GM12878 (cell line): Measurements from ENCODE around the gene GAL. TPM values are rescaled to one million over a fixed set of nuclear protein-coding genes. Genes with fewer than 3 reads are reported as not detected.

ENCODE experiments used
- ATAC-seq: fragments of 200-7000 bp; cut with Tn5 transposase; 3 replicates; pipeline ENCODE4 v1.9.1; 2020; ENCODE audit warnings: mild to moderate bottlenecking, moderate library complexity
- BruUV-seq: library from RNA; stranded (reverse); fragments of 400-500 nt; replicated peaks from 2 replicates; lab custom pipeline; 2021; lab: Mats Ljungman, UMichigan
- CTCF ChIA-PET: fragments of 300-600 bp; sonication (Branson Sonifier 250); formaldehyde crosslinking; extraction: SDS; loops from one replicate; lab custom pipeline; 2021; ENCODE audit warnings: inconsistent platforms; lab: Yijun Ruan, JAX
- POLR2A ChIA-PET: fragments of 350-600 bp; formaldehyde crosslinking; extraction: SDS; loops from one replicate; lab custom pipeline; 2021; ENCODE audit warnings: inconsistent platforms; lab: Charles Lee
- RAD21 ChIA-PET: fragments of 300-600 bp; sonication (Branson Sonifier 250); formaldehyde crosslinking; loops from one replicate; lab custom pipeline; 2023; ENCODE audit warnings: antibody characterized with exemption; ENCODE audit not compliant: unreplicated experiment; lab: Charles Lee
- SMC1A ChIA-PET: fragments of 300-600 bp; sonication (Branson Sonifier 250); formaldehyde crosslinking; loops from one replicate; lab custom pipeline; 2023; ENCODE audit not compliant: unreplicated experiment, uncharacterized antibody; lab: Charles Lee
- DNase-seq: peaks from one replicate; pipeline ENCODE4 v3.0.0-alpha.2; 2011; ENCODE audit warnings: low read depth, low spot score
- FAIRE-seq: peaks from 3 replicates; lab custom pipeline; 2011; peaks lifted over from hg19 to GRCh38; lab: Jason Lieb, UNC
- H2AFZ ChIP-seq: 2 replicates; pipeline ENCODE4 v1.6.0; 2011; ENCODE audit warnings: low read depth, low read length, control low read depth; ENCODE audit not compliant: control insufficient read depth
- H3K27ac ChIP-seq: 2 replicates; pipeline ENCODE4 v1.5.1; 2011; ENCODE audit warnings: control low read depth; ENCODE audit not compliant: control insufficient read depth, insufficient read depth
- H3K27me3 ChIP-seq, 2 experiments: replicated peaks in 1 of 2; 2 replicates each; pipeline versions ENCODE4 v1.6.0 to v1.6.1; 2011; ENCODE audit warnings: low read length in 1 of 2; ENCODE audit not compliant: control insufficient read depth in 2 of 2, insufficient read depth in 2 of 2
- H3K36me3 ChIP-seq, 2 experiments: 2 replicates each; pipeline ENCODE4 v1.5.1; 2011; ENCODE audit warnings: low read length in 1 of 2; ENCODE audit not compliant: control insufficient read depth in 2 of 2, insufficient read depth in 2 of 2
- H3K4me1 ChIP-seq: 2 replicates; pipeline ENCODE4 v1.6.1; 2011; ENCODE audit warnings: mild to moderate bottlenecking, low read length, moderate library complexity, mixed read lengths; ENCODE audit not compliant: control insufficient read depth, insufficient read depth
- H3K4me2 ChIP-seq: 2 replicates; pipeline ENCODE4 v1.6.0; 2011; ENCODE audit warnings: control low read depth; ENCODE audit not compliant: control insufficient read depth, insufficient read depth
- H3K4me3 ChIP-seq: fragments of 200-600 bp; sonication (generic); 2 replicates; pipeline ENCODE4 v1.5.1; 2016
- H3K79me2 ChIP-seq: 2 replicates; pipeline ENCODE4 v1.6.0; 2011; ENCODE audit warnings: low read length; ENCODE audit not compliant: control insufficient read depth, insufficient read depth
- H3K9ac ChIP-seq: 2 replicates; pipeline ENCODE4 v1.8.0; 2011; ENCODE audit warnings: low read length, control low read depth, mixed read lengths; ENCODE audit not compliant: control insufficient read depth, insufficient read depth
- H3K9me3 ChIP-seq: replicated peaks from 3 replicates; pipeline ENCODE4 v1.5.1; 2011; ENCODE audit warnings: mild to moderate bottlenecking, low read length; ENCODE audit not compliant: control insufficient read depth, insufficient read depth
- H4K20me1 ChIP-seq: 2 replicates; pipeline ENCODE4 v1.6.0; 2011; ENCODE audit not compliant: control insufficient read depth, insufficient read depth
- CBFB ChIP-seq: IDR thresholded peaks from 2 replicates; pipeline ENCODE4 v1.6.1; 2016; ENCODE audit warnings: antibody characterized with exemption, low read depth
- DPF2 ChIP-seq: fragments of 450-650 bp; IDR thresholded peaks from 2 replicates; pipeline ENCODE4 v1.6.1; 2017; ENCODE audit warnings: mild to moderate bottlenecking
- FOXK2 ChIP-seq: fragments of 450-650 bp; IDR thresholded peaks from 2 replicates; pipeline ENCODE4 v1.6.1; 2017; ENCODE audit warnings: mild to moderate bottlenecking, moderate library complexity
- KDM1A ChIP-seq: fragments of 200-600 bp; sonication (generic); IDR thresholded peaks from 2 replicates; pipeline ENCODE4 v1.6.1; 2016; ENCODE audit warnings: borderline replicate concordance
- MEF2B ChIP-seq: fragments of 450-650 bp; IDR thresholded peaks from 2 replicates; pipeline ENCODE4 v1.6.1; 2018; ENCODE audit warnings: mild to moderate bottlenecking, moderate library complexity; ENCODE audit not compliant: partially characterized antibody, poor library complexity, severe bottlenecking
- NBN ChIP-seq: fragments of 450-650 bp; IDR thresholded peaks from 2 replicates; pipeline ENCODE4 v1.6.1; 2016
- NFXL1 ChIP-seq: fragments of 450-650 bp; IDR thresholded peaks from 2 replicates; pipeline ENCODE4 v1.6.1; 2017; ENCODE audit warnings: antibody characterized with exemption, mild to moderate bottlenecking, borderline replicate concordance
- PAX5 ChIP-seq: IDR thresholded peaks from 2 replicates; pipeline ENCODE4 v1.6.1; 2011; ENCODE audit warnings: low read depth, low read length, borderline replicate concordance
- POLR2AphosphoS5 ChIP-seq: IDR thresholded peaks from 2 replicates; pipeline ENCODE4 v1.6.1; 2011; ENCODE audit warnings: mild to moderate bottlenecking, low read length, inconsistent platforms
- POU2F2 ChIP-seq: IDR thresholded peaks from 3 replicates; pipeline ENCODE4 v1.6.1; 2011; ENCODE audit warnings: low read depth, mild to moderate bottlenecking, low read length, borderline replicate concordance
- RELA ChIP-seq: fragments of 450-650 bp; IDR thresholded peaks from 2 replicates; pipeline ENCODE4 v1.8.0; 2014; ENCODE audit warnings: borderline replicate concordance; ENCODE audit not compliant: partially characterized antibody
- SIX5 ChIP-seq: IDR thresholded peaks from 2 replicates; pipeline ENCODE4 v1.6.1; 2011; ENCODE audit warnings: mild to moderate bottlenecking, low read depth, low read length, moderate library complexity; ENCODE audit not compliant: severe bottlenecking
- YBX1 ChIP-seq: fragments of 450-650 bp; IDR thresholded peaks from 2 replicates; pipeline ENCODE4 v1.6.1; 2016; ENCODE audit warnings: antibody characterized with exemption
- WGBS: methylation state at CpG from one replicate; pipeline ENCODE4 v1.1.6; 2016; ENCODE audit warnings: low lambda C conversion rate; ENCODE audit not compliant: insufficient replicate concordance, insufficient coverage; ENCODE audit errors: missing lambda C conversion rate; 5-methylcytosine and 5-hydroxymethylcytosine counted together
- in situ Hi-C: fragments of 300-500 bp; cut with MboI; formaldehyde crosslinking; loops from 9 replicates; pipeline ENCODE4 v1.14.3; 2018; ENCODE audit warnings: mixed read lengths
- intact Hi-C: fragments of 100-400 bp; cut with micrococcal nuclease; formaldehyde crosslinking; loops from one replicate; pipeline ENCODE4 v1.14.2; 2022; ENCODE audit not compliant: unreplicated experiment
- polyA plus RNA-seq, 11 experiments: library from polyadenylated mRNA; depleted of rRNA in 4 of 11; unstranded in 6 of 11; stranded (reverse) in 5 of 11; fragments of >200 nt; fragmentation: Nextera tagmentation in 4 of 11; fragmentation: Illumina TruSeq in 1 of 11; extraction: Ambion mirVana in 4 of 11; extraction: Trizol in 1 of 11; gene quantifications; 1 replicate in 1 of 11; 2 replicates in 10 of 11; pipeline versions ENCODE4 v1.2.1 to v1.2.3, GENCODE V29; 2011 to 2016; ENCODE audit warnings: inconsistent platforms in 2 of 11, missing spikeins in 2 of 11, low read depth in 1 of 11
- total RNA-seq, 4 experiments: library from RNA; depleted of rRNA in 3 of 4; stranded (reverse); fragments of >200 nt in 3 of 4; fragmentation: Illumina TruSeq in 1 of 4; extraction: Trizol in 1 of 4; gene quantifications; 2 replicates each; pipeline versions ENCODE4 v1.2.1 to v1.2.3, GENCODE V29; 2013 to 2021
- TF ChIP-seq, protein P1 (sequence below): fragments of 450-650 bp; formaldehyde crosslinking; IDR thresholded peaks from 2 replicates; pipeline ENCODE4 v1.5.0; 2022; ENCODE audit warnings: mild to moderate bottlenecking, missing genetic modification characterization
- TF ChIP-seq, protein P2 (sequence below): IDR thresholded peaks from 2 replicates; pipeline ENCODE4 v1.6.1; 2012; ENCODE audit warnings: low read depth, low read length, improper control_type of control experiment
- TF ChIP-seq, protein P3 (sequence below): fragments of 450-650 bp; IDR thresholded peaks from 2 replicates; pipeline ENCODE4 v1.6.1; 2016; ENCODE audit warnings: mild to moderate bottlenecking

GAL gene
- total and polyA plus RNA-seq, 10 of the 15 experiments (the other 5 are each of a cell fraction or from before 2014, with no cell fraction given): 0.35 TPM; not detected in 9

DNA sequence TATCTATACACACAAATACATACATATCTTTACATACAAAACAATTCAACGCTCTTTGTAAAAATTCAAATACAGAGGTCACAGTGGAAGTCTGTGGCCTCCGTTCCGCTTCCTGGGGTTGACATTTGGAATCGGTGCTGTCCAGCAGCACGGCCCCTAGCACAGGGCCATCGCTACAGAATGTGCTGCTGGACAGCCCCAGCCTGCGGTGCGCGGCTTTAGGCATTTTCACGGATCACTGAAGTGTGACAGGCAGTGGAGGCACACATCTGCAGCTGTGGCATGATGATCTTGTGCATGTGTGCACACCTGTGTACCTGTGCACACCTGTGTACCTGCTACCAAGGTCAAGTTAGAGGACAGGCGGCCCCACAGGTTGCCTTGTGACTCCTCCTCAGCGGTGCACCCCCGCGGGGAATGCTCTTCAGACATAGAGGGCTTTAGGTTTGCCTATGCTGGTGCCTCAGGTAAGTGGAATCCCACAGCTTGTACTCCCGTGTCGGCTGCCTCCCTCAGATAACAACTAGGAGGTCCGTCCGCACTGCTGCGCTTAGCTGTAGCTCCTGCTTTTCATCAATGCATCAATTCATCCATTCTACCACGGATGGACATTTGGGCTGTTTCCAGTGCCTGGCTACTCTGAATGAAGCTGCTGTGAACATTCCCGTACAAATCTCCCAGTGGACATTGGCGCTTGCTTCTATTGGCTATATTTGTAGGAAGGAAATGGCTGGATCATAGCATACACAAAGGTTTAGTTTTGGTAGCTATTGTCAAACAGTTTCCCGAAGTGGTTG is 29.9 kb downstream of the GAL start:
- Histone ChIP-seq H3K9me3 (no peaks in the 10 kb centered on the region), H3K79me2 (no peaks in the 10 kb centered on the region), H4K20me1 (no peaks in the 10 kb centered on the region), H3K36me3 (no peaks in the 10 kb centered on the region), H3K4me1 (no peaks in the 10 kb centered on the region), H3K4me3 (no peak overlapping the region), H2AFZ (no peak overlapping the region), H3K27me3 (peaks cover 0 to 2% of the 10 kb centered on the region in 2 experiments; a peak in 2 of 4 replicates), H3K4me2 (no peak overlapping the region), H3K9ac (no peak overlapping the region), H3K27ac (no peak overlapping the region)
- DNase-seq: no peak
- ChIA-PET CTCF (no interaction called here), SMC1A (no interaction called here), POLR2A (no interaction called here), RAD21 (no interaction called here)
- WGBS: 66% methylated on average over 23 of the region's 23 CpGs
- in situ Hi-C loops: no loop called here
- intact Hi-C loops: no loop called here
- FAIRE-seq: no peak
- no TSS peak for BruUV-seq
- no peak for ATAC-seq
- no peak for TF ChIP-seq DPF2
- no peak for TF ChIP-seq YBX1
- TF ChIP-seq NFXL1: no peak
- no peak for TF ChIP-seq NBN
- TF ChIP-seq PAX5: no peak
- TF ChIP-seq KDM1A: no peak
- TF ChIP-seq, protein P1, sequence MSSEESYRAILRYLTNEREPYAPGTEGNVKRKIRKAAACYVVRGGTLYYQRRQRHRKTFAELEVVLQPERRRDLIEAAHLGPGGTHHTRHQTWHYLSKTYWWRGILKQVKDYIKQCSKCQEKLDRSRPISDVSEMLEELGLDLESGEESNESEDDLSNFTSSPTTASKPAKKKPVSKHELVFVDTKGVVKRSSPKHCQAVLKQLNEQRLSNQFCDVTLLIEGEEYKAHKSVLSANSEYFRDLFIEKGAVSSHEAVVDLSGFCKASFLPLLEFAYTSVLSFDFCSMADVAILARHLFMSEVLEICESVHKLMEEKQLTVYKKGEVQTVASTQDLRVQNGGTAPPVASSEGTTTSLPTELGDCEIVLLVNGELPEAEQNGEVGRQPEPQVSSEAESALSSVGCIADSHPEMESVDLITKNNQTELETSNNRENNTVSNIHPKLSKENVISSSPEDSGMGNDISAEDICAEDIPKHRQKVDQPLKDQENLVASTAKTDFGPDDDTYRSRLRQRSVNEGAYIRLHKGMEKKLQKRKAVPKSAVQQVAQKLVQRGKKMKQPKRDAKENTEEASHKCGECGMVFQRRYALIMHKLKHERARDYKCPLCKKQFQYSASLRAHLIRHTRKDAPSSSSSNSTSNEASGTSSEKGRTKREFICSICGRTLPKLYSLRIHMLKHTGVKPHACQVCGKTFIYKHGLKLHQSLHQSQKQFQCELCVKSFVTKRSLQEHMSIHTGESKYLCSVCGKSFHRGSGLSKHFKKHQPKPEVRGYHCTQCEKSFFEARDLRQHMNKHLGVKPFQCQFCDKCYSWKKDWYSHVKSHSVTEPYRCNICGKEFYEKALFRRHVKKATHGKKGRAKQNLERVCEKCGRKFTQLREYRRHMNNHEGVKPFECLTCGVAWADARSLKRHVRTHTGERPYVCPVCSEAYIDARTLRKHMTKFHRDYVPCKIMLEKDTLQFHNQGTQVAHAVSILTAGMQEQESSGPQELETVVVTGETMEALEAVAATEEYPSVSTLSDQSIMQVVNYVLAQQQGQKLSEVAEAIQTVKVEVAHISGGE: no peak
- TF ChIP-seq FOXK2: no peak
- no peak for TF ChIP-seq RELA
- no peak for TF ChIP-seq SIX5
- no peak for TF ChIP-seq POLR2AphosphoS5
- TF ChIP-seq, protein P2, sequence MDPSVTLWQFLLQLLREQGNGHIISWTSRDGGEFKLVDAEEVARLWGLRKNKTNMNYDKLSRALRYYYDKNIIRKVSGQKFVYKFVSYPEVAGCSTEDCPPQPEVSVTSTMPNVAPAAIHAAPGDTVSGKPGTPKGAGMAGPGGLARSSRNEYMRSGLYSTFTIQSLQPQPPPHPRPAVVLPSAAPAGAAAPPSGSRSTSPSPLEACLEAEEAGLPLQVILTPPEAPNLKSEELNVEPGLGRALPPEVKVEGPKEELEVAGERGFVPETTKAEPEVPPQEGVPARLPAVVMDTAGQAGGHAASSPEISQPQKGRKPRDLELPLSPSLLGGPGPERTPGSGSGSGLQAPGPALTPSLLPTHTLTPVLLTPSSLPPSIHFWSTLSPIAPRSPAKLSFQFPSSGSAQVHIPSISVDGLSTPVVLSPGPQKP: no peak
- TF ChIP-seq, protein P3, sequence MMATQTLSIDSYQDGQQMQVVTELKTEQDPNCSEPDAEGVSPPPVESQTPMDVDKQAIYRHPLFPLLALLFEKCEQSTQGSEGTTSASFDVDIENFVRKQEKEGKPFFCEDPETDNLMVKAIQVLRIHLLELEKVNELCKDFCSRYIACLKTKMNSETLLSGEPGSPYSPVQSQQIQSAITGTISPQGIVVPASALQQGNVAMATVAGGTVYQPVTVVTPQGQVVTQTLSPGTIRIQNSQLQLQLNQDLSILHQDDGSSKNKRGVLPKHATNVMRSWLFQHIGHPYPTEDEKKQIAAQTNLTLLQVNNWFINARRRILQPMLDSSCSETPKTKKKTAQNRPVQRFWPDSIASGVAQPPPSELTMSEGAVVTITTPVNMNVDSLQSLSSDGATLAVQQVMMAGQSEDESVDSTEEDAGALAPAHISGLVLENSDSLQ: no peak
- TF ChIP-seq POU2F2: no peak
- no peak for TF ChIP-seq CBFB
- no peak for TF ChIP-seq MEF2B
